ENCODE results near the gene MAGEA10.

Gene MAGEA10

DNA sequence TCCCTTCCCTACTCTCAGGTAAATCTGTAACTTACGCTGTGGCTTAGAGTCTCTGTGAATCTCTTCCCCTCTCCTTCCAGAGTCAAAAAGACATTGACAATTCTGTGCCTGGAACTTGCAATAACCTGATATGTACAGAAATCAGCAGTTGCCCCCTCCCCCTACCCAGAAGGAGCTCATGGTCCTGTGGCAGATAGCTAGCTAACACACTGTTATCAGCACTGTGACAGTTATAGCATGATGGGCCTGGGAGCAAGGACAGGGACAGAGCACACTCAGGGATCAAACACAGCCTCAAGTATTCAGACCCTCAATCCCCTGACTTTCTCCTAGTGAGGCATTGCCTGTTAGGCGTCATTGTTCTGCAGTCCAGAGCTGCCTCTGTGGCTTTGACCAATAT, 18.7 kb upstream of the MAGEA10 start:
- H3K4me1 ChIP-seq (ENCODE audit: insufficient read depth, insufficient read length), result no peaks in the 10 kb centered on the region
- no peak for TF ChIP-seq ZNF274 (IDR thresholded peaks at IDR 0.05; ENCODE audit: low read depth, low read length)
- TF ChIP-seq YY1 (IDR thresholded peaks at IDR 0.05; ENCODE audit: insufficient read depth, insufficient read length), result no peak
- no peak for TF ChIP-seq SUZ12 (IDR thresholded peaks at IDR 0.05; ENCODE audit: extremely low read depth, insufficient read depth, insufficient read length)
- no peak overlapping the region for H3K9ac ChIP-seq (ENCODE audit: insufficient read length, low read depth)
- H3K9me3 ChIP-seq (ENCODE audit: insufficient read depth, low read length), result no peaks in the 10 kb centered on the region
- no peak for DNase-seq (ENCODE audit: low read depth, low spot score)
- no peaks in the 10 kb centered on the region for H3K36me3 ChIP-seq (ENCODE audit: insufficient read depth, insufficient read length, low read length)
- H3K4me3 ChIP-seq (ENCODE audit: insufficient read length, low read depth), result no peak overlapping the region
- no peaks in the 10 kb centered on the region for H3K27me3 ChIP-seq (ENCODE audit: insufficient read depth, insufficient read length)

DNA sequence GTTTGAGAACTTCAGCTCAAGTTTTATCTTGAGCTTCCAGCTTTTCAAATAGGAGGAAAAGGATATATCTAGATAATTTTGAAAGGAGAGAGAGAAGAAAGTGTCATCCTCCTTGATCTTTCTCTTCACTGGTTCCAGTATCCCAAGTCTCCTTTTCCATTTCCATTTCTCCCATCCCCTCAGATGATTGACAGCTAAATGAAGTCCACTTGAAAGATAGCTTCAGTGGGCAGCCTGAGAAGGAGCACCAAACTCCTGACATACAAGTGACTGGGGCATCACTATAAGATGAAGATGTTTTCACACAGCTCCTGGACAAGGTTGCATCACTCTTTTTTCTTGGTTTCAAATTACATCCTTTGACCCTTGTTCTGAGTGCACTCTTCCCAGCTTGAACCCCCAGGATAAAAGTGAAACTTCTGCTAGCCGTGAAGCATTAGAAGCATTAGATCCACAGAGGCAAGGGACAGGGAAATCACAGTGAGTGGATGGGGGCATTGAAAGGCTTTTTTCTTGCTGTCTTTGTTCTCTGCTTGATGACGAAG, 17.5 kb upstream of the MAGEA10 start:
- TF ChIP-seq SUZ12 (IDR thresholded peaks at IDR 0.05; ENCODE audit: extremely low read depth, insufficient read depth, insufficient read length), result no peak
- TF ChIP-seq YY1 (IDR thresholded peaks at IDR 0.05; ENCODE audit: insufficient read depth, insufficient read length), result no peak
- no peak for TF ChIP-seq ZNF274 (IDR thresholded peaks at IDR 0.05; ENCODE audit: low read depth, low read length)
- H3K36me3 ChIP-seq (ENCODE audit: insufficient read depth, insufficient read length, low read length), result no peaks in the 10 kb centered on the region
- DNase-seq (ENCODE audit: low read depth, low spot score), result no peak
- no peak overlapping the region for H3K4me3 ChIP-seq (ENCODE audit: insufficient read length, low read depth)
- H3K9ac ChIP-seq (ENCODE audit: insufficient read length, low read depth), result no peak overlapping the region
- H3K27me3 ChIP-seq (ENCODE audit: insufficient read depth, insufficient read length), result no peaks in the 10 kb centered on the region
- no peaks in the 10 kb centered on the region for H3K4me1 ChIP-seq (ENCODE audit: insufficient read depth, insufficient read length)
- no peaks in the 10 kb centered on the region for H3K9me3 ChIP-seq (ENCODE audit: insufficient read depth, low read length)

DNA sequence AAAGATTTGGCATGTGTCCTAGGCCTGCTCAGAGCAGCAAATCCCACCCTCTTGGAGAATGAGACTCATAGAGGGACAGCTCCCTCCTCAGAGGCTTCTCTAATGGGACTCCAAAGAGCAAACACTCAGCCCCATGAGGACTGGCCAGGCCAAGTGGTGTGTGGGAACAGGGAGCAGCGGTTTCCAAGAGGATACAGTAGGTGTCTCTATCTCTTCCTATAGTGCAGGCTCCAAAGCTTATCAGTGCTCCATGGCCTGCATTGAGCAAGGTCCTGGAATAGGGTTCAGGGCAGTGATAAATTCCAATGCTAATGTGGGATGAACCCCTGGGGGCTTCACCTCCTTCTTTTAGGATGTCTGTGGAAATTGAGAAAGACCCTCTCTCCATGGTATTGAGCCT, 15.7 kb upstream of the MAGEA10 start:
- Histone ChIP-seq H3K36me3 (ENCODE audit: insufficient read depth, insufficient read length, low read length) (no peaks in the 10 kb centered on the region), H3K27me3 (ENCODE audit: insufficient read depth, insufficient read length) (no peaks in the 10 kb centered on the region), H3K9ac (ENCODE audit: insufficient read length, low read depth) (no peak overlapping the region), H3K4me3 (ENCODE audit: insufficient read length, low read depth) (no peak overlapping the region), H3K4me1 (ENCODE audit: insufficient read depth, insufficient read length) (no peaks in the 10 kb centered on the region), H3K9me3 (ENCODE audit: insufficient read depth, low read length) (no peaks in the 10 kb centered on the region)
- DNase-seq (ENCODE audit: low read depth, low spot score), result no peak
- no peak for TF ChIP-seq SUZ12 (IDR thresholded peaks at IDR 0.05; ENCODE audit: extremely low read depth, insufficient read depth, insufficient read length)
- TF ChIP-seq ZNF274 (IDR thresholded peaks at IDR 0.05; ENCODE audit: low read depth, low read length), result no peak
- TF ChIP-seq YY1 (IDR thresholded peaks at IDR 0.05; ENCODE audit: insufficient read depth, insufficient read length), result no peak

DNA sequence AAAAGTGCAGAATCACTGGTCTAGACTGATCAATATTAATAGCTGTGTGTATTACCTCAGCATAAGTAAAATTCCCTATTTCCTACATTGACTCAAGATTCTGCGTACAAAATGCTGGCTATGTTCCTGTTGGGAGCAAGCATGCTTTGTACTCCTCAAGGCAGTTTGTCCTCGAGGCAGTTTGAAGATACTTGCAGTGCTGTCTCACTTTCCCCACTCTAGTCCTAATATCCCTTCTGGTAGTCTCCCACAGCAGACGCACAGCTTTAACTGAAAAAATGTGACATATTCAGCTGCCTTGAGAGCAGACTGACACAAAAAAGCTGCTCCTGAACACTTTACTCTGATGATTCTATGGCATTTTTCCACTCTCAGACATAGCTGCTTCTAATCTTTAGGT, 12.9 kb upstream of the MAGEA10 start:
- no peaks in the 10 kb centered on the region for H3K36me3 ChIP-seq (ENCODE audit: insufficient read depth, insufficient read length, low read length)
- no peak overlapping the region for H3K9ac ChIP-seq (ENCODE audit: insufficient read length, low read depth)
- no peaks in the 10 kb centered on the region for H3K4me1 ChIP-seq (ENCODE audit: insufficient read depth, insufficient read length)
- no peaks in the 10 kb centered on the region for H3K27me3 ChIP-seq (ENCODE audit: insufficient read depth, insufficient read length)
- H3K4me3 ChIP-seq (ENCODE audit: insufficient read length, low read depth), result no peak overlapping the region
- no peaks in the 10 kb centered on the region for H3K9me3 ChIP-seq (ENCODE audit: insufficient read depth, low read length)
- DNase-seq (ENCODE audit: low read depth, low spot score), result no peak
- TF ChIP-seq YY1 (IDR thresholded peaks at IDR 0.05; ENCODE audit: insufficient read depth, insufficient read length), result no peak
- TF ChIP-seq ZNF274 (IDR thresholded peaks at IDR 0.05; ENCODE audit: low read depth, low read length), result no peak
- TF ChIP-seq SUZ12 (IDR thresholded peaks at IDR 0.05; ENCODE audit: extremely low read depth, insufficient read depth, insufficient read length), result no peak

DNA sequence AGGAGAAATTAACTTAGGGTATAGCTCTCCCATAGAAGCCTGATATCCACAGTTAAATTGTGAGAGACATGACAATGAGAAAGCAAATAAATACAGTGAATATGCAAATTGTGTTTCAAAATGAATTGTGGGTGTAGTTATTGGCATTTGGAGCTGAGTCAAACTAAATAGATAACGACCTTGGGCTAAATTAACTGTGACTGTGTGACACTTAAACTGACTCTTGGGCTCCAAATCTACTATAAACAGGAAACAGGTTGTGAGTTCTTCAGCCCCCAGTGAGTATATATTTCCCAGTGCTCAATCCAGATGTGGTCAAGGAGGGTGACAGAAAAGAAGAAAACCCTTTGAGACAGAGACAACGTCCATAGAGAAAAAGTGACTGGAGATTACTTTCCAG, 11.3 kb upstream of the MAGEA10 start:
- Histone ChIP-seq H3K9me3 (ENCODE audit: insufficient read depth, low read length) (no peaks in the 10 kb centered on the region), H3K27me3 (ENCODE audit: insufficient read depth, insufficient read length) (no peaks in the 10 kb centered on the region), H3K4me1 (ENCODE audit: insufficient read depth, insufficient read length) (no peaks in the 10 kb centered on the region), H3K9ac (ENCODE audit: insufficient read length, low read depth) (no peak overlapping the region), H3K36me3 (ENCODE audit: insufficient read depth, insufficient read length, low read length) (no peaks in the 10 kb centered on the region), H3K4me3 (ENCODE audit: insufficient read length, low read depth) (no peak overlapping the region)
- no peak for TF ChIP-seq ZNF274 (IDR thresholded peaks at IDR 0.05; ENCODE audit: low read depth, low read length)
- TF ChIP-seq SUZ12 (IDR thresholded peaks at IDR 0.05; ENCODE audit: extremely low read depth, insufficient read depth, insufficient read length), result no peak
- TF ChIP-seq YY1 (IDR thresholded peaks at IDR 0.05; ENCODE audit: insufficient read depth, insufficient read length), result no peak
- no peak for DNase-seq (ENCODE audit: low read depth, low spot score)

DNA sequence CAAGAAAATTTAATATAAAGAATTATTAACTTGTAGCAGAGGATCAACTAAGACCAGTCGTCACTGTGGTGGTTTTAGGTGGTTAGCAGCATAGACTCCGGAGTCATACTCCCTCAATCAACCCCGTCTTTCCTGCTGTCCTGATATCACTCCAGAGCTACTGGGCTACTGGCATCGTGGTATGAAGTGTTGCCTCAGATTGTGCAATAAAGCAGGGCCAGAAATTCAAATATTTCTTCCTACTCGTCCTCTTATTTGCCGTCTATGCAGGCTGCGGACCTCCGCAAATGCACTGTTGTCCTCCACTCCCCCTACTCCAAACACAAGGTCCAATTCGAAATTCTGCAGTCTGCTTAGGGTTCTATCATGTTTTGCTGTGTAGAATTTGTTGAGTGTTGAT, 1.2 kb upstream of the MAGEA10 start:
- no peak for DNase-seq (ENCODE audit: low read depth, low spot score)
- Histone ChIP-seq H3K36me3 (ENCODE audit: insufficient read depth, insufficient read length, low read length) (no peaks in the 10 kb centered on the region), H3K9me3 (ENCODE audit: insufficient read depth, low read length) (no peaks in the 10 kb centered on the region), H3K4me3 (ENCODE audit: insufficient read length, low read depth) (no peak overlapping the region), H3K27me3 (ENCODE audit: insufficient read depth, insufficient read length) (no peaks in the 10 kb centered on the region), H3K4me1 (ENCODE audit: insufficient read depth, insufficient read length) (no peaks in the 10 kb centered on the region), H3K9ac (ENCODE audit: insufficient read length, low read depth) (no peak overlapping the region)
- no peak for TF ChIP-seq YY1 (IDR thresholded peaks at IDR 0.05; ENCODE audit: insufficient read depth, insufficient read length)
- no peak for TF ChIP-seq SUZ12 (IDR thresholded peaks at IDR 0.05; ENCODE audit: extremely low read depth, insufficient read depth, insufficient read length)
- TF ChIP-seq ZNF274 (IDR thresholded peaks at IDR 0.05; ENCODE audit: low read depth, low read length), result no peak

DNA sequence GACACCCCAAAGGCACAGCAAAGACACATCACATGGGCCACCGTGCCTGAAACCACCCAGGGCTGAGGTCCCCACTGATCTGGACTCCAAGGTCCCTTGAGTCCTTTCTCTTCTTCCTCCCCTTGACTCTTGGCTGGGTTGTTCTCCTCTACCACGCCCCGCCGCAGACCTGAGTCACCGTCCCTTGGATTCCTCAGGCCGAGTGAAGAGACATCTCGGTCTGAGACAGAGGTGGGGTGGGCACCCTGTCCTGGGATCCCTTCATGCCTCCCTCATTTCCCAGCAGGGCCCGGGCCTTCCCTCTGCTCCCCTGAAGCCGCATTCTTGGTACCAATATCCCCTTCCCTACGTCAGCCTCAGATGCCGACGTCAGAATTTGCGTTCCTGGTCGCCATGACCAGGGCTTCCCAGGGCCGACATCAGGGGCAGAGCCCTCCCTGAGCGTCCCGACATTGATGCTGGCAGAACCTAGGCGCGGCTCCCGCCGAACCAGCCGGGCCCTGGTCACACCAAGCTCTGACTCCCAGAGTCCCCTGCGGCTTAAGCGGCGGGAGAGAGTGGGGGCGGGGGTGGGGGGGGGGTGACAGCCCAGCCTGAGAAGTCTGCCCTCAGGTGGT, 498 bp downstream of the MAGEA10 start:
- no peaks in the 10 kb centered on the region for H3K36me3 ChIP-seq (ENCODE audit: insufficient read depth, insufficient read length, low read length)
- DNase-seq (ENCODE audit: low read depth, low spot score), result no peak
- H3K9me3 ChIP-seq (ENCODE audit: insufficient read depth, low read length), result no peaks in the 10 kb centered on the region
- H3K9ac ChIP-seq (ENCODE audit: insufficient read length, low read depth), result no peak overlapping the region
- no peaks in the 10 kb centered on the region for H3K27me3 ChIP-seq (ENCODE audit: insufficient read depth, insufficient read length)
- no peaks in the 10 kb centered on the region for H3K4me1 ChIP-seq (ENCODE audit: insufficient read depth, insufficient read length)
- no peak overlapping the region for H3K4me3 ChIP-seq (ENCODE audit: insufficient read length, low read depth)
- no peak for TF ChIP-seq SUZ12 (IDR thresholded peaks at IDR 0.05; ENCODE audit: extremely low read depth, insufficient read depth, insufficient read length)

All from NT2/D1 (cell line).